GM12865 (cell line): ENCODE data around the gene OR5B12.
"Not testable (repeated sequence)": the region's sequence is repeated elsewhere in the genome, so short reads cannot be mapped to it uniquely, and the experiment has no call there.

Source experiments
- DNase-seq: peaks from one replicate; pipeline ENCODE4 v3.0.0; 2010; ENCODE audit warnings: low read depth
- H3K4me3 ChIP-seq: 2 replicates; pipeline ENCODE4 v1.5.1; 2011; ENCODE audit warnings: mild to moderate bottlenecking, low read depth, low read length, control low read depth
- CTCF ChIP-seq: IDR thresholded peaks from 2 replicates; pipeline ENCODE4 v1.5.1; 2011; ENCODE audit warnings: low read length, control low read depth, low read depth, inconsistent platforms; ENCODE audit not compliant: insufficient read depth; ENCODE audit errors: missing control alignments

The OR5B12 gene

GRCh38 chr11:58428021-58428420 lies 14.0 kb downstream of the OR5B12 start, which contains the start of gene OR5B2:
OR5B2 (minus strand) TSS chr11:58428121; CDS start chr11:58423261, 4,860 bp downstream.
- no peak for DNase-seq
- TF ChIP-seq CTCF, result no peak

GRCh38 chr11:58406774-58407173 lies 35.3 kb downstream of the OR5B12 start, which contains the start of gene OR5B3:
OR5B3 (minus strand) TSS chr11:58406874; CDS start chr11:58403409, 3,465 bp downstream.
- no peak for TF ChIP-seq CTCF

More at GRCh38 chr11:58428021-58428420, 14.0 kb downstream of the OR5B12 start, which contains the start of gene OR5B2:
- H3K4me3 ChIP-seq, result no peak within 1 kb of the TSS

GRCh38 chr11:58399622-58400021 lies 42.4 kb downstream of the OR5B12 start:
- DNase-seq, H3K4me3 ChIP-seq: not testable (repeated sequence)

More at GRCh38 chr11:58406774-58407173, 35.3 kb downstream of the OR5B12 start, which contains the start of gene OR5B3:
- H3K4me3 ChIP-seq, result no peak within 1 kb of the TSS
- DNase-seq, result no peak

- no peak for TF ChIP-seq CTCF
- DNase-seq, result no peak
- H3K4me3 ChIP-seq, result no peak overlapping the region
Observed at GRCh38 chr11:58395581-58395980, 46.5 kb downstream of the OR5B12 start.

- no peak overlapping the region for H3K4me3 ChIP-seq
- DNase-seq, result no peak
- TF ChIP-seq CTCF, result no peak
Observed at GRCh38 chr11:58394195-58394594, 47.8 kb downstream of the OR5B12 start.

- no peak for TF ChIP-seq CTCF
- DNase-seq, result no peak
- no peak overlapping the region for H3K4me3 ChIP-seq
Observed at GRCh38 chr11:58392746-58393145, 49.3 kb downstream of the OR5B12 start.

- no peak overlapping the region for H3K4me3 ChIP-seq
- TF ChIP-seq CTCF, result no peak
- no peak for DNase-seq
Observed at GRCh38 chr11:58391879-58392278, 50.2 kb downstream of the OR5B12 start.
